ENCODE results near the gene UNC5B.

The UNC5B gene

GRCh38 chr10:71332466-71332865 is 120.1 kb downstream of the UNC5B start:
- Histone ChIP-seq H3K79me2 (ENCODE audit: control insufficient read depth, insufficient read depth, low read length, poor library complexity) (no peaks in the 10 kb centered on the region), H3K14ac (ENCODE audit: low read length) (no peak overlapping the region), H3K9me3 (ENCODE audit: insufficient read depth, low read depth, low read length) (no peaks in the 10 kb centered on the region), H3K4ac (ENCODE audit: low read depth, low read length) (no peak overlapping the region), H4K8ac (ENCODE audit: low read depth, low read length) (no peak overlapping the region), H3K27me3 (ENCODE audit: insufficient read depth, low read length) (no peaks in the 10 kb centered on the region), H3K4me2 (ENCODE audit: low read length) (no peak overlapping the region), H3K18ac (ENCODE audit: low read length) (no peak overlapping the region), H3K36me3 (ENCODE audit: control insufficient read depth in 1 of 2, insufficient read depth in 2 of 2, low read length in 2 of 2) (no peaks in the 10 kb centered on the region), H3K4me3 (ENCODE audit: low read depth, low read length) (no peak overlapping the region), H3K4me1 (ENCODE audit: control insufficient read depth in 1 of 2, insufficient read depth in 2 of 2, low read length in 2 of 2) (peaks cover 5 to 10% of the 10 kb centered on the region in 2 experiments), H2AFZ (ENCODE audit: insufficient read depth, low read length, poor library complexity) (no peak overlapping the region), H3K27ac (ENCODE audit: low read depth, low read length) (no peak overlapping the region), H2BK12ac (ENCODE audit: low read length) (no peak overlapping the region), H3K79me1 (ENCODE audit: low read length) (no peaks in the 10 kb centered on the region), H3K9ac (ENCODE audit: low read length) (no peak overlapping the region), H3K23ac (ENCODE audit: low read length) (no peak overlapping the region), H4K91ac (ENCODE audit: low read depth, low read length) (no peak overlapping the region), H2AK5ac (ENCODE audit: low read length) (no peak overlapping the region), H2BK5ac (ENCODE audit: low read depth, low read length, poor library complexity) (no peak overlapping the region), H4K12ac (ENCODE audit: low read depth, low read length) (no peak overlapping the region), H2BK120ac (ENCODE audit: insufficient read depth, low read length, poor library complexity) (no peak overlapping the region)
- no CpG with 5 or more reads among the region's 5 CpGs for WGBS (ENCODE audit: extremely low coverage, insufficient coverage, insufficient read length)
- no peak for DNase-seq

- peak in 1 of 2 donors; percentile 25 for DNase-seq
- Histone ChIP-seq H2BK12ac (ENCODE audit: low read length) (no peak overlapping the region), H3K18ac (ENCODE audit: low read length) (no peak overlapping the region), H3K9me3 (ENCODE audit: insufficient read depth, low read depth, low read length) (no peaks in the 10 kb centered on the region), H3K4me1 (ENCODE audit: control insufficient read depth in 1 of 2, insufficient read depth in 2 of 2, low read length in 2 of 2) (peaks cover 5 to 10% of the 10 kb centered on the region in 2 experiments), H3K27me3 (ENCODE audit: insufficient read depth, low read length) (no peaks in the 10 kb centered on the region), H3K79me2 (ENCODE audit: control insufficient read depth, insufficient read depth, low read length, poor library complexity) (no peaks in the 10 kb centered on the region), H3K36me3 (ENCODE audit: control insufficient read depth in 1 of 2, insufficient read depth in 2 of 2, low read length in 2 of 2) (no peaks in the 10 kb centered on the region), H3K4me3 (ENCODE audit: low read depth, low read length) (no peak overlapping the region), H2AK5ac (ENCODE audit: low read length) (no peak overlapping the region), H4K12ac (ENCODE audit: low read depth, low read length) (no peak overlapping the region), H3K27ac (ENCODE audit: low read depth, low read length) (no peak overlapping the region), H2BK5ac (ENCODE audit: low read depth, low read length, poor library complexity) (no peak overlapping the region), H4K91ac (ENCODE audit: low read depth, low read length) (no peak overlapping the region), H3K4ac (ENCODE audit: low read depth, low read length) (no peak overlapping the region), H3K9ac (ENCODE audit: low read length) (no peak overlapping the region), H2AFZ (ENCODE audit: insufficient read depth, low read length, poor library complexity) (no peak overlapping the region), H3K23ac (ENCODE audit: low read length) (no peak overlapping the region), H4K8ac (ENCODE audit: low read depth, low read length) (no peak overlapping the region), H2BK120ac (ENCODE audit: insufficient read depth, low read length, poor library complexity) (no peak overlapping the region), H3K4me2 (ENCODE audit: low read length) (no peak overlapping the region), H3K14ac (ENCODE audit: low read length) (no peak overlapping the region), H3K79me1 (ENCODE audit: low read length) (no peaks in the 10 kb centered on the region)
- WGBS (ENCODE audit: extremely low coverage, insufficient coverage, insufficient read length): no CpG with 5 or more reads among the region's 9 CpGs
These were observed 120.9 kb downstream of the UNC5B start for GRCh38 chr10:71333129-71333887.

- no peak overlapping the region for H3K14ac ChIP-seq (ENCODE audit: low read length)
- H3K27me3 ChIP-seq (ENCODE audit: insufficient read depth, low read length): no peaks in the 10 kb centered on the region
- no peak overlapping the region for H3K23ac ChIP-seq (ENCODE audit: low read length)
- H3K79me1 ChIP-seq (ENCODE audit: low read length): peaks cover 2% of the 10 kb centered on the region
- H3K79me2 ChIP-seq (ENCODE audit: control insufficient read depth, insufficient read depth, low read length, poor library complexity): peaks cover under 1% of the 10 kb centered on the region
- peak; percentile 80 to 86 for DNase-seq
- H3K18ac ChIP-seq (ENCODE audit: low read length): no peak overlapping the region
- no peak overlapping the region for H4K91ac ChIP-seq (ENCODE audit: low read depth, low read length)
- H3K4me3 ChIP-seq (ENCODE audit: low read depth, low read length): no peak overlapping the region
- H2BK12ac ChIP-seq (ENCODE audit: low read length): no peak overlapping the region
- no peak overlapping the region for H3K4me2 ChIP-seq (ENCODE audit: low read length)
- no peak overlapping the region for H3K27ac ChIP-seq (ENCODE audit: low read depth, low read length)
- H3K36me3 ChIP-seq (ENCODE audit: control insufficient read depth in 1 of 2, insufficient read depth in 2 of 2, low read length in 2 of 2): no peaks in the 10 kb centered on the region
- H4K8ac ChIP-seq (ENCODE audit: low read depth, low read length): no peak overlapping the region
- H2AFZ ChIP-seq (ENCODE audit: insufficient read depth, low read length, poor library complexity): no peak overlapping the region
- no CpG with 5 or more reads among the region's 12 CpGs for WGBS (ENCODE audit: extremely low coverage, insufficient coverage, insufficient read length)
- H3K9ac ChIP-seq (ENCODE audit: low read length): no peak overlapping the region
- H2BK5ac ChIP-seq (ENCODE audit: low read depth, low read length, poor library complexity): no peak overlapping the region
- H3K4me1 ChIP-seq (ENCODE audit: control insufficient read depth in 1 of 2, insufficient read depth in 2 of 2, low read length in 2 of 2): peaks cover 12 to 14% of the 10 kb centered on the region in 2 experiments
- no peak overlapping the region for H2BK120ac ChIP-seq (ENCODE audit: insufficient read depth, low read length, poor library complexity)
- no peaks in the 10 kb centered on the region for H3K9me3 ChIP-seq (ENCODE audit: insufficient read depth, low read depth, low read length)
- no peak overlapping the region for H3K4ac ChIP-seq (ENCODE audit: low read depth, low read length)
- H2AK5ac ChIP-seq (ENCODE audit: low read length): no peak overlapping the region
- no peak overlapping the region for H4K12ac ChIP-seq (ENCODE audit: low read depth, low read length)
These were observed 121.9 kb downstream of the UNC5B start for GRCh38 chr10:71334221-71334791.

- WGBS (ENCODE audit: extremely low coverage, insufficient coverage, insufficient read length): no CpG with 5 or more reads among the region's 15 CpGs
These were observed 122.9 kb downstream of the UNC5B start for GRCh38 chr10:71335173-71335708.

More at GRCh38 chr10:71335173-71335708, 122.9 kb downstream of the UNC5B start:
- no peak for DNase-seq
- no peak overlapping the region for H2BK12ac ChIP-seq (ENCODE audit: low read length)
- no peak overlapping the region for H3K23ac ChIP-seq (ENCODE audit: low read length)
- peak overlapping the region; percentile 46 for H3K18ac ChIP-seq (ENCODE audit: low read length)
- peaks cover 8% of the 10 kb centered on the region for H3K79me1 ChIP-seq (ENCODE audit: low read length)
- no peaks in the 10 kb centered on the region for H3K9me3 ChIP-seq (ENCODE audit: insufficient read depth, low read depth, low read length)
- H4K8ac ChIP-seq (ENCODE audit: low read depth, low read length): no peak overlapping the region
- H3K14ac ChIP-seq (ENCODE audit: low read length): no peak overlapping the region
- H3K4me2 ChIP-seq (ENCODE audit: low read length): no peak overlapping the region
- no peak overlapping the region for H3K4me3 ChIP-seq (ENCODE audit: low read depth, low read length)
- H3K4me1 ChIP-seq (ENCODE audit: control insufficient read depth in 1 of 2, insufficient read depth in 2 of 2, low read length in 2 of 2): peaks cover 22% of the 10 kb centered on the region in 2 experiments
- H2BK120ac ChIP-seq (ENCODE audit: insufficient read depth, low read length, poor library complexity): no peak overlapping the region
- H2BK5ac ChIP-seq (ENCODE audit: low read depth, low read length, poor library complexity): no peak overlapping the region
- H3K79me2 ChIP-seq (ENCODE audit: control insufficient read depth, insufficient read depth, low read length, poor library complexity): peaks cover 3% of the 10 kb centered on the region
- no peak overlapping the region for H3K27ac ChIP-seq (ENCODE audit: low read depth, low read length)
- H3K4ac ChIP-seq (ENCODE audit: low read depth, low read length): no peak overlapping the region
- H4K91ac ChIP-seq (ENCODE audit: low read depth, low read length): peak overlapping the region; percentile 19
- H4K12ac ChIP-seq (ENCODE audit: low read depth, low read length): peak overlapping the region; percentile 12
- no peak overlapping the region for H3K9ac ChIP-seq (ENCODE audit: low read length)
- no peaks in the 10 kb centered on the region for H3K36me3 ChIP-seq (ENCODE audit: control insufficient read depth in 1 of 2, insufficient read depth in 2 of 2, low read length in 2 of 2)
- peak overlapping the region; percentile 71 for H2AK5ac ChIP-seq (ENCODE audit: low read length)
- no peak overlapping the region for H2AFZ ChIP-seq (ENCODE audit: insufficient read depth, low read length, poor library complexity)
- no peaks in the 10 kb centered on the region for H3K27me3 ChIP-seq (ENCODE audit: insufficient read depth, low read length)
